Endothelial cell of umbilical vein (primary cell): ENCODE data around the gene AGMO. TPM values are rescaled to one million over a fixed set of nuclear protein-coding genes. Genes with fewer than 3 reads are reported as not detected.
"Not testable (repeated sequence)": the region's sequence is repeated elsewhere in the genome, so short reads cannot be mapped to it uniquely, and the experiment has no call there.

Experiments
- BruUV-seq: library from RNA; stranded (reverse); fragments of 400-500 nt; replicated peaks from 2 replicates; lab custom pipeline; 2021; lab: Mats Ljungman, UMichigan
- CTCF ChIA-PET: fragments of 300-600, 350-600 bp; sonication (Branson Sonifier 250); formaldehyde crosslinking; loops from one replicate; lab custom pipeline; 2021; ENCODE audit warnings: antibody characterized with exemption, inconsistent platforms; lab: Charles Lee
- POLR2A ChIA-PET: fragments of 300-600, 350-600 bp; sonication (Branson Sonifier 250); formaldehyde crosslinking; loops from one replicate; lab custom pipeline; 2021; ENCODE audit warnings: antibody characterized with exemption, inconsistent platforms; lab: Charles Lee
- DNase-seq: peaks from one replicate; pipeline ENCODE4 v3.0.0-alpha.2; 2011; ENCODE audit warnings: low read depth, low spot score
- FAIRE-seq: peaks from 2 replicates; lab custom pipeline; 2011; peaks lifted over from hg19 to GRCh38; lab: Jason Lieb, UNC
- H2AFZ ChIP-seq: 2 replicates; pipeline ENCODE4 v1.6.0; 2012; ENCODE audit warnings: low read depth, low read length, control low read depth, inconsistent platforms
- H3K27ac ChIP-seq: 2 replicates; pipeline ENCODE4 v1.5.1; 2011; ENCODE audit warnings: low read depth, mild to moderate bottlenecking, control low read depth, low read length, moderate library complexity; ENCODE audit not compliant: insufficient read depth
- H3K27me3 ChIP-seq, 2 experiments: 2 replicates each; pipeline versions ENCODE4 v1.6.0 to v1.6.1; 2011; ENCODE audit warnings: low read length in 2 of 2, mixed read lengths in 1 of 2; ENCODE audit not compliant: control insufficient read depth in 2 of 2, insufficient read depth in 2 of 2
- H3K36me3 ChIP-seq, 2 experiments: 2 replicates in 1 of 2; 3 replicates in 1 of 2; pipeline ENCODE4 v1.5.1; 2011; ENCODE audit warnings: low read length in 2 of 2, mild to moderate bottlenecking in 1 of 2, moderate library complexity in 1 of 2; ENCODE audit not compliant: control insufficient read depth in 2 of 2, insufficient read depth in 2 of 2; ENCODE audit errors: extremely low read depth in 1 of 2
- H3K4me1 ChIP-seq: 3 replicates; pipeline ENCODE4 v1.5.1; 2011; ENCODE audit warnings: mild to moderate bottlenecking, low read length; ENCODE audit not compliant: control insufficient read depth, insufficient read depth; ENCODE audit errors: extremely low read depth
- H3K4me2 ChIP-seq: 2 replicates; pipeline ENCODE4 v1.6.1; 2011; ENCODE audit warnings: low read length, control low read depth, mixed read lengths; ENCODE audit not compliant: insufficient read depth
- H3K4me3 ChIP-seq, 3 experiments: fragments of 200-600 bp in 1 of 3; sonication (generic), shearing (Covaris generic) in 1 of 3; replicated peaks in 1 of 3; 2 replicates each; pipeline ENCODE4 v1.5.1; 2011 to 2016; ENCODE audit warnings: control low read depth in 3 of 3, low read length in 3 of 3, mild to moderate bottlenecking in 2 of 3, inconsistent platforms in 1 of 3, low read depth in 1 of 3, moderate library complexity in 1 of 3; ENCODE audit not compliant: insufficient read depth in 1 of 3
- H3K79me2 ChIP-seq: 2 replicates; pipeline ENCODE4 v1.6.0; 2012; ENCODE audit warnings: low read length, inconsistent platforms; ENCODE audit not compliant: control insufficient read depth, insufficient read depth
- H3K9ac ChIP-seq: replicated peaks from 2 replicates; pipeline ENCODE3; 2011; ENCODE audit warnings: low read length, control low read depth; ENCODE audit not compliant: insufficient read depth; ENCODE audit errors: extremely low read depth
- H3K9me1 ChIP-seq: replicated peaks from 3 replicates; pipeline ENCODE4 v1.6.0; 2011; ENCODE audit warnings: mild to moderate bottlenecking, low read length; ENCODE audit not compliant: control insufficient read depth, insufficient read depth; ENCODE audit errors: extremely low read depth
- H3K9me3 ChIP-seq: replicated peaks from 2 replicates; pipeline ENCODE4 v1.5.1; 2012; ENCODE audit warnings: low read length, inconsistent platforms; ENCODE audit not compliant: control insufficient read depth, insufficient read depth
- H4K20me1 ChIP-seq: replicated peaks from 2 replicates; pipeline ENCODE3; 2011; ENCODE audit warnings: mild to moderate bottlenecking, low read length; ENCODE audit not compliant: control insufficient read depth, insufficient read depth; ENCODE audit errors: extremely low read depth
- FOS ChIP-seq: IDR thresholded peaks from 2 replicates; pipeline ENCODE4 v1.6.1; 2011; ENCODE audit warnings: mild to moderate bottlenecking, low read length, moderate library complexity, borderline replicate concordance; ENCODE audit not compliant: insufficient read depth
- GATA2 ChIP-seq: IDR thresholded peaks from 2 replicates; pipeline ENCODE4 v1.7.0; 2011; ENCODE audit warnings: low read depth, mild to moderate bottlenecking, moderate library complexity, mixed read lengths, low read length; ENCODE audit not compliant: insufficient read length, insufficient read depth
- POLR2A ChIP-seq: IDR thresholded peaks from 2 replicates; pipeline ENCODE4 v1.6.1; 2012; ENCODE audit warnings: low read depth, mild to moderate bottlenecking, control low read depth, low read length
- dilution Hi-C: fragments of 300-500 bp; cut with MboI; formaldehyde crosslinking; loops from one replicate; pipeline ENCODE4 v1.15.0; 2019; ENCODE audit warnings: low sequenced_read_pairs; ENCODE audit not compliant: extremely low pct_ligation_motif_present
- intact Hi-C: fragments of 100-400 bp; cut with micrococcal nuclease; formaldehyde crosslinking; loops from one replicate; pipeline ENCODE4 v1.10.0; 2022
- polyA plus RNA-seq, 4 experiments: library from polyadenylated mRNA; depleted of rRNA in 3 of 4; stranded (reverse) in 3 of 4; unstranded in 1 of 4; fragments of >200 nt; gene quantifications; 2 replicates each; pipeline versions ENCODE4 v1.2.1 to v1.2.3, GENCODE V29; 2011 to 2012; ENCODE audit warnings: missing spikeins in 1 of 4
- total RNA-seq: library from RNA; stranded (reverse); gene quantifications from 2 replicates; pipeline ENCODE4 v1.2.3, GENCODE V29; 2021
- TF ChIP-seq, protein P1 (sequence below): IDR thresholded peaks from 2 replicates; pipeline ENCODE4 v1.6.1; 2011; ENCODE audit not compliant: insufficient read depth, insufficient read length

The AGMO gene
- total and polyA plus RNA-seq, 2 donors (not counting 3 experiments of a cell fraction or from before 2014, with no cell fraction given) = 0.23 to 0.40 TPM

GRCh38 chr7:15554081-15554480 is 7.7 kb downstream of the AGMO start:
- Histone ChIP-seq H3K4me2 (peak overlapping the region; percentile 40), H3K36me3 (no peaks in the 10 kb centered on the region), H3K4me1 (peaks cover 34% of the 10 kb centered on the region), H2AFZ (peak overlapping the region; percentile 3), H3K9me3 (no peaks in the 10 kb centered on the region), H4K20me1 (no peaks in the 10 kb centered on the region), H3K79me2 (no peaks in the 10 kb centered on the region), H3K9me1 (no peaks in the 10 kb centered on the region), H3K4me3 (no peak overlapping the region), H3K27me3 (no peaks in the 10 kb centered on the region), H3K27ac (peak overlapping the region; percentile 18), H3K9ac (peak overlapping the region; percentile 7)
- DNase-seq = peak; percentile 54
- ChIA-PET POLR2A (no interaction called here), CTCF (interaction anchor here (0.7 to 3.5 kb wide), 9 partner anchors 9 to 1011 kb away, joined by 3 to 27 read pairs (median 3); no protein-coding TSS in a partner anchor)
- intact Hi-C loops = loop anchor here (2.0 kb wide), 1 partner anchor 133 kb away; the partner anchor contains the start of gene MEOX2
- FAIRE-seq = peak; percentile 18
- BruUV-seq = no TSS peak
- dilution Hi-C loops = loop anchor here (25.0 kb wide), 1 partner anchor 158 kb away; no protein-coding TSS in a partner anchor
- TF ChIP-seq GATA2 (peak; percentile 24), FOS (peak; percentile 60), POLR2A (no peak)
- TF ChIP-seq, protein P1, sequence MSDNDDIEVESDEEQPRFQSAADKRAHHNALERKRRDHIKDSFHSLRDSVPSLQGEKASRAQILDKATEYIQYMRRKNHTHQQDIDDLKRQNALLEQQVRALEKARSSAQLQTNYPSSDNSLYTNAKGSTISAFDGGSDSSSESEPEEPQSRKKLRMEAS = no peak

DNA sequence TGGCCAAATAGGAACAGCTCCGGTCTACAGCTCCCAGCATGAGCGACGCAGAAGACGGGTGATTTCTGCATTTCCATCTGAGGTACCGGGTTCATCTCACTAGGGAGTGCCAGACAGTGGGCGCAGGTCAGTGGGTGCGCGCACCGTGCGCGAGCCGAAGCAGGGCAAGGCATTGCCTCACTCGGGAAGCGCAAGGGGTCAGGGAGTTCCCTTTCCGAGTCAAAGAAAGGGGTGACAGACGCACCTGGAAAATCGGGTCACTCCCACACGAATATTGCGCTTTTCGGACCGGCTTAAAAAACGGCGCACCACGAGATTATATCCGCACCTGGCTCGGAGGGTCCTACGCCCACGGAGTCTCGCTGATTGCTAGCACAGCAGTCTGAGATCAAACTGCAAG is 14.5 kb downstream of the AGMO start:
- H3K4me3 ChIP-seq, CTCF ChIA-PET, POLR2A ChIA-PET, H4K20me1 ChIP-seq, H3K79me2 ChIP-seq, H3K27ac ChIP-seq, H3K4me1 ChIP-seq, H3K9me1 ChIP-seq, H3K4me2 ChIP-seq, H3K27me3 ChIP-seq, H3K9me3 ChIP-seq, dilution Hi-C loops, H3K9ac ChIP-seq, DNase-seq, FAIRE-seq, H3K36me3 ChIP-seq, intact Hi-C loops, H2AFZ ChIP-seq, BruUV-seq: not testable (repeated sequence)
